DOHH2 (cell line): ENCODE results near the gene PEPD.

Experiments
- H3F3A ChIP-seq: fragments of 200-600 bp; sonication (generic), shearing (Covaris generic); 2 replicates; pipeline ENCODE4 v1.6.0; 2016; ENCODE audit warnings: antibody characterized with exemption, mild to moderate bottlenecking; ENCODE audit not compliant: control insufficient read depth, insufficient read depth
- H3K27ac ChIP-seq: fragments of 200-600 bp; sonication (generic); 2 replicates; pipeline ENCODE4 v1.5.1; 2014; ENCODE audit warnings: low read depth, mild to moderate bottlenecking, low read length, moderate library complexity
- H3K27me3 ChIP-seq: fragments of 200-600 bp; sonication (generic); 2 replicates; pipeline ENCODE4 v1.6.1; 2014; ENCODE audit warnings: mild to moderate bottlenecking, low read length, mixed read lengths; ENCODE audit not compliant: control insufficient read depth
- H3K36me3 ChIP-seq: fragments of 200-600 bp; sonication (generic); 2 replicates; pipeline ENCODE4 v1.6.1; 2014; ENCODE audit warnings: mild to moderate bottlenecking, low read length, moderate library complexity, mixed read lengths; ENCODE audit not compliant: control insufficient read depth
- H3K4me1 ChIP-seq: fragments of 200-600 bp; sonication (generic); 2 replicates; pipeline ENCODE4 v1.6.1; 2014; ENCODE audit warnings: mild to moderate bottlenecking, low read length, mixed read lengths; ENCODE audit not compliant: control insufficient read depth
- H3K4me2 ChIP-seq: fragments of 200-600 bp; sonication (generic); 2 replicates; pipeline ENCODE4 v1.6.0; 2014; ENCODE audit warnings: mild to moderate bottlenecking, low read length, moderate library complexity
- H3K4me3 ChIP-seq: fragments of 200-600 bp; sonication (generic); 2 replicates; pipeline ENCODE4 v1.5.1; 2014; ENCODE audit warnings: mild to moderate bottlenecking, low read length, mixed read lengths
- H3K79me2 ChIP-seq: fragments of 200-600 bp; sonication (generic); 2 replicates; pipeline ENCODE4 v1.6.1; 2014; ENCODE audit warnings: mild to moderate bottlenecking, low read length, mixed read lengths; ENCODE audit not compliant: control insufficient read depth
- H3K9me2 ChIP-seq: fragments of 200-600 bp; sonication (generic); replicated peaks from 2 replicates; pipeline ENCODE4 v1.6.1; 2014; ENCODE audit warnings: mild to moderate bottlenecking, low read length, mixed read lengths; ENCODE audit not compliant: control insufficient read depth
- H3K9me3 ChIP-seq: fragments of 200-600 bp; sonication (generic); 2 replicates; pipeline ENCODE4 v1.6.1; 2014; ENCODE audit warnings: antibody characterized with exemption, low read length, mixed read lengths; ENCODE audit not compliant: control insufficient read depth, insufficient read depth
- H4K20me1 ChIP-seq: fragments of 200-600 bp; sonication (generic); 2 replicates; pipeline ENCODE4 v1.6.0; 2014; ENCODE audit warnings: low read depth, mild to moderate bottlenecking, antibody characterized with exemption, low read length, moderate library complexity; ENCODE audit not compliant: control insufficient read depth, insufficient read depth
- EZH2phosphoT487 ChIP-seq: fragments of 200-600 bp; sonication (generic); IDR thresholded peaks from 2 replicates; pipeline ENCODE4 v1.6.1; 2017; ENCODE audit warnings: borderline replicate concordance, mild to moderate bottlenecking, antibody characterized with exemption, low read length, moderate library complexity, mixed read lengths
- TF ChIP-seq, protein P1 (sequence below): fragments of 200-600 bp; sonication (generic); IDR thresholded peaks from one replicate; pipeline ENCODE4 v1.5.1; 2014; ENCODE audit warnings: antibody characterized with exemption, mild to moderate bottlenecking, low read depth, low read length; ENCODE audit not compliant: poor library complexity, severe bottlenecking

The PEPD gene

DNA sequence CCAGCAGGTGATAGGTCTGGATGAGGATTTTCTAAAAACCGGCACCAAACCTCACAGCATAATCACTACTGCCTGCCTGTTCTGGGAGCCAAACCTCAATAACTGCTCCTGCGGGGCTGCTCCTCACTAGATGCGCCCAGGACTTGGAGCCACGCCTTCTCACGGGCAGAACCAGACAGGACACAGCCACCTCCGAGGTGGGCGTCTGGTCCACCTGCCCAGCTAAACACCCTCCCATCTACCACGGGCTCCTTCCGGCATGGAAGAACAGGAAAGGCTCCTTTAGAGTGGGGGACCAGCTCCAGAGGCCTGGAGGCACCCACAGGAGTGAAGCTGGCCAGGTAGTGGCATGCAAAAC is 73.5 kb downstream of the PEPD start:
- no peaks in the 10 kb centered on the region for H3K36me3 ChIP-seq
- H3K4me2 ChIP-seq: no peak overlapping the region
- no peaks in the 10 kb centered on the region for H4K20me1 ChIP-seq

DNA sequence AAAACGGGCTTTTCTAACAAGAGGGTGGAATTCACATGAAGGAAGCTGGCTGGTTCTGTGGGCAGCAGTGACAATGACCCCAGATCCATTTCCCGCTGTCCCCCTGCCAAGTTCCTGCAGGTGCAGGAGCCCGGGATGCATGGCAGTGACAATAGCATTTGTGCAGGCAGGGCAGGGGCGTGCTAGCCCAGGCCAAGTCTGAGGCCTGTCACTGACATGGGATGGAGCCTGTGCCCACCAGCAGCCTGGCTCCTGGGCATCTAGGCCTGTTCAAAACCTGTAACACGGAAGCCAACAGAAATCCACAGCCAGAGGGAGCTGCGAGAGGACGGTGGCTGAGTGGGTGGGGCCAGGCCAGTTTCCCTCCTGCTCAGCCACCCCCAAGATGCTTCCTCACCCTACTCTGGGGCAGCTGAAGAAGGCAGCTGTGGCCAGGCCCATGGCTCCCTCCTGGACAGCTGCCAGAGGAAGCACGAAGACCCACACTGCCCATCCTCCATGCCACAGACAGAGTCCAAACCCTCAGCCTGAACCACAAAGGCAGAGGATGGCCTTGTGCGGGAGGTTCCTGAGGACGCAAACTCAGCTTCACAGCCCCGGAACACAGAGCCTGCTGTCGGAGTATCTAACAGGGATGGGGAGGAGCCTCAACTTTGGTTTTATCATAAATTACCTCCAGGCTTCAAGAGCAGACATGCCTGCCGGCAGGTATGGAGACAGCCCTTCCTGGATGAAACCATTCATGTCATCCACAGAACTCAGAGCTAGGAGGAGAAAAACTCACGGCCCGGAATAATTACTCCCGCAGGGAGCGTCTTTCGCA is 74.0 kb downstream of the PEPD start:
- TF ChIP-seq EZH2phosphoT487: no peak
- TF ChIP-seq, protein P1, sequence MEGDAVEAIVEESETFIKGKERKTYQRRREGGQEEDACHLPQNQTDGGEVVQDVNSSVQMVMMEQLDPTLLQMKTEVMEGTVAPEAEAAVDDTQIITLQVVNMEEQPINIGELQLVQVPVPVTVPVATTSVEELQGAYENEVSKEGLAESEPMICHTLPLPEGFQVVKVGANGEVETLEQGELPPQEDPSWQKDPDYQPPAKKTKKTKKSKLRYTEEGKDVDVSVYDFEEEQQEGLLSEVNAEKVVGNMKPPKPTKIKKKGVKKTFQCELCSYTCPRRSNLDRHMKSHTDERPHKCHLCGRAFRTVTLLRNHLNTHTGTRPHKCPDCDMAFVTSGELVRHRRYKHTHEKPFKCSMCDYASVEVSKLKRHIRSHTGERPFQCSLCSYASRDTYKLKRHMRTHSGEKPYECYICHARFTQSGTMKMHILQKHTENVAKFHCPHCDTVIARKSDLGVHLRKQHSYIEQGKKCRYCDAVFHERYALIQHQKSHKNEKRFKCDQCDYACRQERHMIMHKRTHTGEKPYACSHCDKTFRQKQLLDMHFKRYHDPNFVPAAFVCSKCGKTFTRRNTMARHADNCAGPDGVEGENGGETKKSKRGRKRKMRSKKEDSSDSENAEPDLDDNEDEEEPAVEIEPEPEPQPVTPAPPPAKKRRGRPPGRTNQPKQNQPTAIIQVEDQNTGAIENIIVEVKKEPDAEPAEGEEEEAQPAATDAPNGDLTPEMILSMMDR: no peak
- Histone ChIP-seq H3K79me2 (no peaks in the 10 kb centered on the region), H3K4me3 (no peak overlapping the region), H3K4me2 (no peak overlapping the region), H3K4me1 (no peaks in the 10 kb centered on the region), H3K27me3 (no peaks in the 10 kb centered on the region), H3F3A (no peaks in the 10 kb centered on the region), H3K27ac (no peak overlapping the region), H4K20me1 (no peaks in the 10 kb centered on the region), H3K36me3 (no peaks in the 10 kb centered on the region), H3K9me3 (no peaks in the 10 kb centered on the region), H3K9me2 (no peaks in the 10 kb centered on the region)

More for the DNA sequence above, 73.5 kb downstream of the PEPD start:
- Histone ChIP-seq H3K9me2 (no peaks in the 10 kb centered on the region), H3K9me3 (no peaks in the 10 kb centered on the region), H3K4me3 (no peak overlapping the region), H3K4me1 (no peaks in the 10 kb centered on the region), H3K79me2 (no peaks in the 10 kb centered on the region), H3F3A (no peaks in the 10 kb centered on the region), H3K27me3 (no peaks in the 10 kb centered on the region), H3K27ac (no peak overlapping the region)
- TF ChIP-seq, protein P1: no peak
- no peak for TF ChIP-seq EZH2phosphoT487

DNA sequence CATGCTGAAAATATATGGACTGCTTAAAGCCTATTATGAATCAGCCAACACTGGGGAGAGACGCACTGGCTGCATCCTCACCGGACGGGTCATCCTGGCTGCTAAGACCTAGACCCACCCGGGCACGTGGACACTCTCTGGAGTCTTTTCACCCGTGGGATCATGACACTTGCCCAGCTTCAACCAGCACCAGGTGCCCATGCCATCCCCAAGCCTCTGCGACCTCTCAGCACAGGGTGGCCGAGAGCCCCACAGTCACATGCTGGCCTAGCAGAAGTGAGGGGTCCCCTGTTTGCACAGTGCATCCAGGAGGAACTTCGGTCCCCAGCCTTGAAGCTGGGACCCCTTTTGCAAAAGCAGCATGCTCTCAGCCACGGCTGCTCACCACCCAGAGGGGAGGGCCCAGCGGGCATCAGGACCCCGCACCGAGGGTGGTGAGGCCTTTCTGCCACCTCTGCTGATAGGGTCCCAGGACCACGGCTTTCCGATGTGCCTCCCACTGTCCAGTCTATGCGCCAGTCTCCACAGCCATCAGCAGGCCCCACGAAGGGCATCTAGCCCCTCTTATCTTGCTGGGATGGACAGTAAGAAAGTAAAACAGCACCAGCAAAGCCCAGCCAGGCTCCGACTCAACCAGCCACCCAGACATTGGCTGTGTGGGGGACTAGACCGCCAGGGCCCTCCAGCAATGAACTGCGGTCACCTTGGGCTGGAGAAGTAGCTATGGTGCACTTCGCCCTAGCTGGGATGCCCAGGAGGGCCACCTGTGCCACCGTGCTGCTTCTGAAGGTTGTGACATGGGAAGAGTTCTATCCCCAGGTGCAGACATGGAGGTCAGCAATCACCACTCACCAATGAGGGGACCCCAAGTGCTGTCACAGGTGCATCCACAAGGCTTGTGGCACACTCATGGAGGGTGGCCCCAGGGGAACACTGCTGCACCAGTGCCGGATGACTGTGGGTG is 75.0 kb downstream of the PEPD start:
- no peaks in the 10 kb centered on the region for H4K20me1 ChIP-seq
- H3K27ac ChIP-seq: no peak overlapping the region
- H3F3A ChIP-seq: no peaks in the 10 kb centered on the region
- no peak overlapping the region for H3K4me2 ChIP-seq
- no peaks in the 10 kb centered on the region for H3K79me2 ChIP-seq
- TF ChIP-seq, protein P1: no peak
- no peak for TF ChIP-seq EZH2phosphoT487
- no peaks in the 10 kb centered on the region for H3K36me3 ChIP-seq
- H3K4me1 ChIP-seq: no peaks in the 10 kb centered on the region
- H3K9me2 ChIP-seq: no peaks in the 10 kb centered on the region
- H3K9me3 ChIP-seq: no peaks in the 10 kb centered on the region
- no peaks in the 10 kb centered on the region for H3K27me3 ChIP-seq
- H3K4me3 ChIP-seq: no peak overlapping the region
